OCI-LY1 (cell line): ENCODE data around the gene EBF4.

Experiments
- H2AFZ ChIP-seq: fragments of 200-600 bp; sonication (generic), shearing (Covaris generic); 2 replicates; pipeline ENCODE4 v1.6.0; 2014; ENCODE audit warnings: antibody characterized with exemption, mild to moderate bottlenecking, low read length
- H3F3A ChIP-seq: fragments of 200-600 bp; sonication (generic), shearing (Covaris generic); 2 replicates; pipeline ENCODE4 v1.6.0; 2014; ENCODE audit warnings: mild to moderate bottlenecking, antibody characterized with exemption, low read length, moderate library complexity; ENCODE audit not compliant: insufficient read depth
- H3K27ac ChIP-seq: fragments of 200-600 bp; sonication (generic); 2 replicates; pipeline ENCODE4 v1.5.1; 2014; ENCODE audit warnings: low read length, mixed run types, mild to moderate bottlenecking, low read depth; ENCODE audit not compliant: poor library complexity, severe bottlenecking
- H3K27me3 ChIP-seq: fragments of 200-600 bp; sonication (generic); 2 replicates; pipeline ENCODE4 v1.6.0; 2014; ENCODE audit warnings: antibody characterized with exemption, mild to moderate bottlenecking, low read length, moderate library complexity; ENCODE audit not compliant: insufficient read depth
- H3K36me3 ChIP-seq: fragments of 200-600 bp; sonication (generic); 2 replicates; pipeline ENCODE4 v1.6.1; 2014; ENCODE audit warnings: mild to moderate bottlenecking, antibody characterized with exemption, low read length, moderate library complexity, mixed read lengths; ENCODE audit not compliant: insufficient read depth
- H3K4me1 ChIP-seq: fragments of 200-600 bp; sonication (generic); 2 replicates; pipeline ENCODE4 v1.5.1; 2014; ENCODE audit warnings: mild to moderate bottlenecking, low read length, moderate library complexity; ENCODE audit not compliant: insufficient read depth, severe bottlenecking
- H3K4me2 ChIP-seq: fragments of 200-600 bp; sonication (generic), shearing (Covaris generic); 2 replicates; pipeline ENCODE4 v1.6.1; 2014; ENCODE audit warnings: low read length
- H3K4me3 ChIP-seq: fragments of 200-600 bp; sonication (generic); 2 replicates; pipeline ENCODE4 v1.5.1; 2014; ENCODE audit warnings: low read length, low read depth, mild to moderate bottlenecking, mixed read lengths; ENCODE audit not compliant: poor library complexity, severe bottlenecking
- H3K79me2 ChIP-seq: fragments of 200-600 bp; shearing (Covaris generic); 2 replicates; pipeline ENCODE4 v1.6.1; 2016; ENCODE audit warnings: mixed run types, low read length, mixed read lengths; ENCODE audit not compliant: insufficient read depth
- H3K9ac ChIP-seq: fragments of 200-600 bp; sonication (generic), shearing (Covaris generic); 2 replicates; pipeline ENCODE4 v1.6.1; 2014; ENCODE audit warnings: mild to moderate bottlenecking, low read length, mixed read lengths
- H3K9me2 ChIP-seq: fragments of 200-600 bp; sonication (generic), shearing (Covaris generic); 2 replicates; pipeline ENCODE4 v1.6.1; 2014; ENCODE audit warnings: low read depth, mild to moderate bottlenecking, low read length, mixed read lengths
- H3K9me3 ChIP-seq: fragments of 200-600 bp; shearing (Covaris generic); 2 replicates; pipeline ENCODE4 v1.6.1; 2014; ENCODE audit warnings: low read length, mixed read lengths
- H4K20me1 ChIP-seq: fragments of 200-600 bp; sonication (generic), shearing (Covaris generic); 2 replicates; pipeline ENCODE4 v1.6.0; 2016; ENCODE audit warnings: mild to moderate bottlenecking, low read length; ENCODE audit not compliant: insufficient read depth
- CTCF ChIP-seq: fragments of 200-600 bp; sonication (generic), shearing (Covaris generic); IDR thresholded peaks from 2 replicates; pipeline ENCODE4 v1.5.1; 2017; ENCODE audit warnings: mild to moderate bottlenecking, antibody characterized with exemption, low read length, moderate library complexity, mixed read lengths
- EZH2 ChIP-seq: fragments of 200-600 bp; sonication (generic), shearing (Covaris generic); IDR thresholded peaks from 2 replicates; pipeline ENCODE4 v1.8.0; 2017; ENCODE audit warnings: borderline replicate concordance, mixed run types, mild to moderate bottlenecking, antibody characterized with exemption, low read length, moderate library complexity, mixed read lengths

Gene EBF4

GRCh38 chr20:2799688-2800520, 107.3 kb downstream of the EBF4 start:
- H3K4me3 ChIP-seq = no peak overlapping the region
- H3K27me3 ChIP-seq = peaks cover 6% of the 10 kb centered on the region; the same call in 1 of the 2 replicates
- H3K36me3 ChIP-seq = no peaks in the 10 kb centered on the region
- H4K20me1 ChIP-seq = no peaks in the 10 kb centered on the region
- H3K9me3 ChIP-seq = no peaks in the 10 kb centered on the region
- H3K4me1 ChIP-seq = no peaks in the 10 kb centered on the region
- H3K79me2 ChIP-seq = no peaks in the 10 kb centered on the region
- no peak overlapping the region for H3K27ac ChIP-seq
- no peaks in the 10 kb centered on the region for H3K9me2 ChIP-seq
- no peaks in the 10 kb centered on the region for H3F3A ChIP-seq
- H3K4me2 ChIP-seq = no peak overlapping the region
- no peak for TF ChIP-seq EZH2
- no peak for TF ChIP-seq CTCF
- H2AFZ ChIP-seq = no peak overlapping the region
- no peak overlapping the region for H3K9ac ChIP-seq

GRCh38 chr20:2800521-2801285, 108.1 kb downstream of the EBF4 start, which contains the start of gene CPXM1:
Gene CPXM1, minus strand, starts transcription at chr20:2800627. Its CDS starts 55 bp downstream, at chr20:2800572.
- Histone ChIP-seq H3F3A (no peaks in the 10 kb centered on the region), H2AFZ (no peak within 1 kb of the TSS), H3K9me2 (no peaks in the 10 kb centered on the region), H4K20me1 (no peaks in the 10 kb centered on the region), H3K9me3 (no peaks in the 10 kb centered on the region), H3K79me2 (no peaks in the 10 kb centered on the region), H3K4me3 (no peak within 1 kb of the TSS), H3K9ac (no peak within 1 kb of the TSS), H3K4me1 (no peaks in the 10 kb centered on the region), H3K36me3 (no peaks in the 10 kb centered on the region), H3K27ac (no peak within 1 kb of the TSS), H3K27me3 (peaks cover 6% of the 10 kb centered on the region; the same call in 1 of the 2 replicates), H3K4me2 (no peak within 1 kb of the TSS)
- TF ChIP-seq CTCF (no peak), EZH2 (no peak)

GRCh38 chr20:2801286-2801728, 108.7 kb downstream of the EBF4 start:
- TF ChIP-seq EZH2 = no peak
- no peak for TF ChIP-seq CTCF
- H3K9ac ChIP-seq = no peak overlapping the region
- no peaks in the 10 kb centered on the region for H3K36me3 ChIP-seq
- H3K27ac ChIP-seq = no peak overlapping the region
- no peaks in the 10 kb centered on the region for H3K9me2 ChIP-seq
- H3K27me3 ChIP-seq = peaks cover 4% of the 10 kb centered on the region; the same call in 1 of the 2 replicates
- H3K9me3 ChIP-seq = no peaks in the 10 kb centered on the region
- H3K79me2 ChIP-seq = no peaks in the 10 kb centered on the region
- no peak overlapping the region for H3K4me2 ChIP-seq
- H3K4me3 ChIP-seq = no peak overlapping the region
- H3F3A ChIP-seq = no peaks in the 10 kb centered on the region
- no peak overlapping the region for H2AFZ ChIP-seq
- no peaks in the 10 kb centered on the region for H3K4me1 ChIP-seq
- no peaks in the 10 kb centered on the region for H4K20me1 ChIP-seq
